Fibroblast of lung (primary cell): ENCODE results near the gene PORCN. TPM values are rescaled to one million over a fixed set of nuclear protein-coding genes. Genes with fewer than 3 reads are reported as not detected.

Experiments used
- DNase-seq, 2 donors: peaks; one replicate each; pipeline versions ENCODE4 v3.0.0 to v3.0.0-alpha.2; 2010; ENCODE audit warnings: low read depth in 2 of 2
- H2AFZ ChIP-seq: 2 replicates; pipeline ENCODE4 v1.5.1; 2012; ENCODE audit warnings: low read length, control low read depth, inconsistent platforms
- H3K27ac ChIP-seq: 2 replicates; pipeline ENCODE4 v1.5.1; 2011; ENCODE audit warnings: low read length, control low read depth; ENCODE audit not compliant: insufficient read depth
- H3K27me3 ChIP-seq: 2 replicates; pipeline ENCODE4 v1.5.1; 2011; ENCODE audit warnings: mild to moderate bottlenecking, low read length; ENCODE audit not compliant: control insufficient read depth, insufficient read depth
- H3K36me3 ChIP-seq: 2 replicates; pipeline ENCODE4 v1.5.1; 2011; ENCODE audit warnings: low read length; ENCODE audit not compliant: control insufficient read depth, insufficient read depth
- H3K4me1 ChIP-seq: 2 replicates; pipeline ENCODE4 v1.5.1; 2011; ENCODE audit warnings: low read length; ENCODE audit not compliant: control insufficient read depth, insufficient read depth; ENCODE audit errors: extremely low read depth
- H3K4me2 ChIP-seq: 2 replicates; pipeline ENCODE4 v1.5.1; 2011; ENCODE audit warnings: low read length, control low read depth; ENCODE audit not compliant: insufficient read depth; ENCODE audit errors: extremely low read depth
- H3K4me3 ChIP-seq, 4 experiments: fragments of 200-600 bp in 1 of 4; sonication (generic) in 1 of 4; replicated peaks in 1 of 4; 2 replicates each; pipeline ENCODE4 v1.5.1; 2011 to 2016; ENCODE audit warnings: low read length in 4 of 4, low read depth in 3 of 4, mild to moderate bottlenecking in 3 of 4, control low read depth in 2 of 4, inconsistent platforms in 1 of 4, mixed read lengths in 1 of 4; ENCODE audit not compliant: insufficient read depth in 1 of 4; ENCODE audit errors: control extremely low read depth in 1 of 4
- H3K79me2 ChIP-seq: 2 replicates; pipeline ENCODE4 v1.5.1; 2012; ENCODE audit warnings: mild to moderate bottlenecking, low read length, inconsistent platforms; ENCODE audit not compliant: control insufficient read depth, insufficient read depth
- H3K9ac ChIP-seq: 2 replicates; pipeline ENCODE4 v1.5.1; 2011; ENCODE audit warnings: mild to moderate bottlenecking, low read length, control low read depth; ENCODE audit not compliant: insufficient read depth
- H3K9me3 ChIP-seq: 2 replicates; pipeline ENCODE4 v1.5.1; 2012; ENCODE audit warnings: low read depth, low read length; ENCODE audit not compliant: control insufficient read depth, insufficient read depth
- H4K20me1 ChIP-seq: 2 replicates; pipeline ENCODE4 v1.5.1; 2011; ENCODE audit warnings: low read length; ENCODE audit not compliant: control insufficient read depth, insufficient read depth; ENCODE audit errors: extremely low read depth
- EZH2 ChIP-seq: IDR thresholded peaks from 2 replicates; pipeline ENCODE4 v1.5.1; 2012; ENCODE audit warnings: low read length, control low read depth, mild to moderate bottlenecking; ENCODE audit errors: missing control alignments
- polyA minus RNA-seq: library from RNA; depleted of rRNA, polyadenylated mRNA; stranded (reverse); fragments of >200 nt; gene quantifications from 2 replicates; pipeline ENCODE4 v1.2.3, GENCODE V29; 2011; ENCODE audit warnings: low replicate concordance
- polyA plus RNA-seq, 2 donors: library from polyadenylated mRNA; depleted of rRNA in 1 of 2; stranded (reverse) in 1 of 2; unstranded in 1 of 2; fragments of >200 nt; gene quantifications; 2 replicates each; pipeline ENCODE4 v1.2.1, GENCODE V29; 2011 to 2012; ENCODE audit warnings: missing spikeins in 1 of 2
- total RNA-seq: library from RNA; depleted of rRNA; stranded (reverse); fragments of >200 nt; gene quantifications from 2 replicates; pipeline ENCODE4 v1.2.1, GENCODE V29; 2014
- TF ChIP-seq, protein P1 (sequence below), 2 donors: IDR thresholded peaks in 1 of 2; conservative IDR thresholded peaks in 1 of 2; 1 replicate in 1 of 2; 2 replicates in 1 of 2; pipeline ENCODE4 v1.5.1; 2011 to 2012; ENCODE audit warnings: low read length in 2 of 2, control low read depth in 1 of 2, inconsistent platforms in 1 of 2, low read depth in 1 of 2, mild to moderate bottlenecking in 1 of 2

PORCN gene
- 6.2 and 11.4 TPM in 2 replicates for total RNA-seq
- polyA plus RNA-seq = 5.4 and 6.0 TPM in 2 replicates
- polyA plus RNA-seq (2012) = 7.1 and 9.9 TPM in 2 replicates
- 29.7 and 53.0 TPM in 2 replicates for polyA minus RNA-seq

- Histone ChIP-seq H3K4me2 (peak within 1 kb of the TSS; percentile 87), H3K79me2 (no peaks in the 10 kb centered on the region), H3K27me3 (no peaks in the 10 kb centered on the region), H3K36me3 (no peaks in the 10 kb centered on the region), H3K4me1 (no peaks in the 10 kb centered on the region), H2AFZ (peak within 1 kb of the TSS; percentile 86), H3K27ac (peak within 1 kb of the TSS; percentile 39), H3K9ac (peak within 1 kb of the TSS; percentile 75), H3K4me3 (peak within 1 kb of the TSS; percentile 59 to 81 (median 70)), H3K9me3 (no peaks in the 10 kb centered on the region), H4K20me1 (no peaks in the 10 kb centered on the region)
- no peak for TF ChIP-seq EZH2
- TF ChIP-seq, protein P1, sequence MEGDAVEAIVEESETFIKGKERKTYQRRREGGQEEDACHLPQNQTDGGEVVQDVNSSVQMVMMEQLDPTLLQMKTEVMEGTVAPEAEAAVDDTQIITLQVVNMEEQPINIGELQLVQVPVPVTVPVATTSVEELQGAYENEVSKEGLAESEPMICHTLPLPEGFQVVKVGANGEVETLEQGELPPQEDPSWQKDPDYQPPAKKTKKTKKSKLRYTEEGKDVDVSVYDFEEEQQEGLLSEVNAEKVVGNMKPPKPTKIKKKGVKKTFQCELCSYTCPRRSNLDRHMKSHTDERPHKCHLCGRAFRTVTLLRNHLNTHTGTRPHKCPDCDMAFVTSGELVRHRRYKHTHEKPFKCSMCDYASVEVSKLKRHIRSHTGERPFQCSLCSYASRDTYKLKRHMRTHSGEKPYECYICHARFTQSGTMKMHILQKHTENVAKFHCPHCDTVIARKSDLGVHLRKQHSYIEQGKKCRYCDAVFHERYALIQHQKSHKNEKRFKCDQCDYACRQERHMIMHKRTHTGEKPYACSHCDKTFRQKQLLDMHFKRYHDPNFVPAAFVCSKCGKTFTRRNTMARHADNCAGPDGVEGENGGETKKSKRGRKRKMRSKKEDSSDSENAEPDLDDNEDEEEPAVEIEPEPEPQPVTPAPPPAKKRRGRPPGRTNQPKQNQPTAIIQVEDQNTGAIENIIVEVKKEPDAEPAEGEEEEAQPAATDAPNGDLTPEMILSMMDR (conservative IDR thresholded peaks at IDR 0.05 in 1 of 2, IDR thresholded peaks at IDR 0.05 in 1 of 2; ENCODE audit: low read depth in 1 of 2, low read length in 2 of 2) = no peak
- peak; percentile 53 to 56 for DNase-seq
Observed at GRCh38 chrX:48508400-48509244, at the start of gene PORCN. Gene PORCN (plus strand): TSS chrX:48508992. CDS start chrX:48509821, 829 bp downstream.

DNA sequence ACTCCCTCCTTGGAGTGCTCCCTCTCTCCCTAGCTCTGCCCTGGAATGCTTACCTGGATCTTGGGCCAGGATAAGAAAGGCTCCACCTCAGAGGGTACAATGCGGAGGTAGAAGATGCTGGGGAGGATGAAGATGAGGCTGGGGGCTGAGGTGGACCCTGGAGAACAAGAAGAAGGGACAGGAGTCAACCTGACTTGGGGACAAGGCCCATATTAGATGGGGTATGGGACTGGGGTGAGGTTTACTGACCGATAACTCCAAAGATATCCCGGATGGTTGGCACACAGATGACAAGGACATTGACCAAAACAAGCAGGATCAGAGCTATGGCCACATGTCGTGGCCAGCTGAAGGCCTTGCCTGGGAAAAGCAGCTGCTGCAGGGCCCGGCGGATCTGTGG lies 49.3 kb upstream of the PORCN start:
- H4K20me1 ChIP-seq = no peaks in the 10 kb centered on the region
- no peak overlapping the region for H3K9ac ChIP-seq
- H3K4me2 ChIP-seq = no peak overlapping the region
- no peak overlapping the region for H3K27ac ChIP-seq
- TF ChIP-seq, protein P1 (conservative IDR thresholded peaks at IDR 0.05 in 1 of 2, IDR thresholded peaks at IDR 0.05 in 1 of 2; ENCODE audit: low read depth in 1 of 2, low read length in 2 of 2) = no peak
- no peak for TF ChIP-seq EZH2
- H3K9me3 ChIP-seq = no peaks in the 10 kb centered on the region
- no peak for DNase-seq
- no peaks in the 10 kb centered on the region for H3K79me2 ChIP-seq
- H3K4me1 ChIP-seq = no peaks in the 10 kb centered on the region
- no peak overlapping the region for H2AFZ ChIP-seq
- H3K36me3 ChIP-seq = no peaks in the 10 kb centered on the region
- H3K4me3 ChIP-seq = no peak overlapping the region
- no peaks in the 10 kb centered on the region for H3K27me3 ChIP-seq

- no peaks in the 10 kb centered on the region for H3K9me3 ChIP-seq
- no peak overlapping the region for H3K9ac ChIP-seq
Observed at GRCh38 chrX:48460031-48460430, 48.8 kb upstream of the PORCN start.

More at GRCh38 chrX:48460031-48460430, 48.8 kb upstream of the PORCN start:
- H3K4me2 ChIP-seq = no peak overlapping the region
- no peaks in the 10 kb centered on the region for H3K4me1 ChIP-seq
- no peaks in the 10 kb centered on the region for H4K20me1 ChIP-seq
- H2AFZ ChIP-seq = no peak overlapping the region
- H3K27me3 ChIP-seq = no peaks in the 10 kb centered on the region
- no peak overlapping the region for H3K4me3 ChIP-seq
- no peaks in the 10 kb centered on the region for H3K36me3 ChIP-seq
- no peak overlapping the region for H3K27ac ChIP-seq
- DNase-seq = no peak
- H3K79me2 ChIP-seq = no peaks in the 10 kb centered on the region
- TF ChIP-seq, protein P1 (conservative IDR thresholded peaks at IDR 0.05 in 1 of 2, IDR thresholded peaks at IDR 0.05 in 1 of 2; ENCODE audit: low read depth in 1 of 2, low read length in 2 of 2) = no peak
- TF ChIP-seq EZH2 = no peak
